Sigmoid colon (tissue), 3 donors: ENCODE data around the gene KCNK6.

Experiments used
- CTCF ChIP-seq, 4 experiments: fragments of 450-650 bp in 3 of 4; fragments of 200-600 bp in 1 of 4; IDR thresholded peaks; one replicate each; pipeline ENCODE4 v1.5.1; 2016 to 2019; ENCODE audit warnings: antibody characterized with exemption in 4 of 4, mild to moderate bottlenecking in 3 of 4, moderate library complexity in 2 of 4
- POLR2A ChIP-seq, 2 donors: fragments of 450-650 bp; IDR thresholded peaks; one replicate each; pipeline ENCODE4 v1.6.1; 2016; ENCODE audit warnings: antibody characterized with exemption in 2 of 2, mild to moderate bottlenecking in 2 of 2, moderate library complexity in 2 of 2

- TF ChIP-seq CTCF (IDR thresholded peaks at IDR 0.05) (no peak), POLR2A (IDR thresholded peaks at IDR 0.05) (no peak)
Measured at GRCh38 chr19:38331728-38332127, 12.1 kb downstream of the KCNK6 start.
